Stimulated activated CD8-positive, alpha-beta memory T cell treated with anti-CD3 and anti-CD28 coated beads, Interleukin-7, amount 100 ng/mL, for 24 hours (primary cell): ENCODE measurements around the gene INSC.

Source experiments
- DNase-seq: peaks from one replicate; pipeline ENCODE4 v3.0.0-alpha.2; 2020; ENCODE audit warnings: low read depth

INSC gene

DNA sequence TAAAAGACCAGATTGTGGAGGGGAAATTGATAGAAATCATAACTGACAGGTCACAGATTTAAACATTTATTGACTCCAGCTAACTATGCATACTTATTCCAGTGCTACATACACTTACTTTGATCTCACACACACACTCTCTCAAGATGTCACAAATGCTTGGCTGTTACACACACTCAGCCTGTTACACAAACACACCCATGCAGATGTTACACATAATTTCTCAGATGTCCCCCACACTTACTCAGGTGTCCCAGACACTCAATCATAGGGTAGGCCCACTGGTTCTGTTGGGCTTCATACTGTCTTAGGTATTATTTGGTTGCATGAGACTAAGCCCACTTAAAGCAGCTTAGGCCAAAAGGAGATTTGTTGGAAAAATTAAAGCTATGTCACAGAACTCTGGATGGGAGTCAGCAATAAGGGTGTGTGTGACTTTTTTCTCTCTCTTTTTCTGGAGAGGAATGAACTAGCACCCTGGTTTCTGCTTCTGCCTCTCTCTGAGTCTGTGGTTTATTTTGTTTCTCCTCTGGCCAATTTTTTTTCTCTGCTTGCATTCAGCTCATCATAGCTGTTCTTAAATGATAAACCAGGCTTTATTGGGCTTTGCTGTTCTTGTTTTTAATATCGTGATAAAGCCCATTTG is 179.4 kb downstream of the INSC start:
- no peak for DNase-seq

DNA sequence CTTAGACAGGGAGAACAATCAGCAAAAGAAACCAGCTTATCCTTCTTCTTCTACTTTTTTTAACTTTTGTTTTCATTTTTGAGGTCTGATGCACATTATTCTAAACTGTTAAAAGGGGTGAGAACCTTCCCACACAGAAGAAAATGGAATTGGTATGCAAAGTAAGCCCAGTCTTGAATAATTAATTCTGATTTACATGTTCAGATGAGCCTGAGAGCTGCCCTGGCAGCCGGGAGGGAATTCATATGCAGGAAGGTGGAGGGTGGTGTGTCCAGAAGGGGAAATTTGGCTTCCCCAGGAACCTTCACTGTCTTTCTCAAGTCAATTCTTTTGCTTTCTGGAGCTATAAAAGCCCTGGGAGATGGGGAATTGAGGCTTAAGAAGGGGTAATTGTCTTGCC is 181.0 kb downstream of the INSC start:
- DNase-seq: no peak
